A549 (cell line): ENCODE measurements around the gene THSD7A. TPM values are rescaled to one million over a fixed set of nuclear protein-coding genes. Genes with fewer than 3 reads are reported as not detected.

ENCODE experiments used
- ATAC-seq, 2 experiments: fragments of 200-7000 bp in 1 of 2; fragments of >200 bp in 1 of 2; cut with Nextera tagmentation in 1 of 2; cut with Tn5 transposase in 1 of 2; 3 replicates each; pipeline versions ENCODE4 v1.8.0 to v1.9.1; 2018 to 2020; ENCODE audit warnings: mild to moderate bottlenecking in 1 of 2, moderate library complexity in 1 of 2
- CTCF ChIA-PET: fragments of 300-600 bp; sonication (Branson Sonifier 250); formaldehyde crosslinking; extraction: SDS; loops from one replicate; lab custom pipeline; 2021; ENCODE audit warnings: antibody characterized with exemption, inconsistent platforms; lab: Yijun Ruan, JAX
- POLR2A ChIA-PET: fragments of 350-600 bp; formaldehyde crosslinking; extraction: SDS; loops from one replicate; lab custom pipeline; 2021; ENCODE audit warnings: antibody characterized with exemption, inconsistent platforms; lab: Yijun Ruan, JAX
- DNase-seq, 2 experiments: peaks; one replicate each; pipeline versions ENCODE4 v3.0.0 to v3.0.0-alpha.2; 2011 to 2016; ENCODE audit warnings: low read depth in 1 of 2, low spot score in 1 of 2
- FAIRE-seq: peaks from 2 replicates; lab custom pipeline; 2011; peaks lifted over from hg19 to GRCh38; lab: Jason Lieb, UNC
- H3K27ac ChIP-seq, 2 experiments: fragments of >200 bp; sonication (Bioruptor Twin); formaldehyde crosslinking; 3 replicates each; pipeline ENCODE4 v1.5.1; 2016 to 2017
- H3K4me1 ChIP-seq: fragments of >200 bp; sonication (Bioruptor Twin); formaldehyde crosslinking; 3 replicates; pipeline ENCODE4 v1.6.1; 2016
- H3K4me2 ChIP-seq: fragments of >200 bp; sonication (Bioruptor Twin); formaldehyde crosslinking; 3 replicates; pipeline ENCODE4 v1.6.1; 2016
- H3K4me3 ChIP-seq: fragments of >200 bp; sonication (Bioruptor Twin); formaldehyde crosslinking; 3 replicates; pipeline ENCODE4 v1.5.1; 2016
- H3K9me3 ChIP-seq: fragments of >200 bp; sonication (Bioruptor Twin); formaldehyde crosslinking; 3 replicates; pipeline ENCODE4 v1.6.1; 2016
- BHLHE40 ChIP-seq: IDR thresholded peaks from 2 replicates; pipeline ENCODE4 v1.6.1; 2012; ENCODE audit warnings: low read depth, low read length, inconsistent platforms
- CBX2 ChIP-seq: fragments of 200-600 bp; sonication (generic); IDR thresholded peaks from 2 replicates; pipeline ENCODE4 v1.6.1; 2016; ENCODE audit warnings: low read depth, mild to moderate bottlenecking, borderline replicate concordance
- EHMT2 ChIP-seq: fragments of 200-600 bp; sonication (generic); IDR thresholded peaks from 2 replicates; pipeline ENCODE4 v1.6.1; 2016; ENCODE audit warnings: antibody characterized with exemption, low read depth, mild to moderate bottlenecking, moderate library complexity
- FOSL2 ChIP-seq, 2 experiments: fragments of 450-650 bp in 1 of 2; fragments of >200 bp in 1 of 2; sonication (Bioruptor Twin) in 1 of 2; formaldehyde crosslinking; IDR thresholded peaks; 2 replicates each; pipeline versions ENCODE4 v1.5.0 to v1.6.1; 2016 to 2020; ENCODE audit warnings: mild to moderate bottlenecking in 1 of 2, moderate library complexity in 1 of 2
- FOXS1 ChIP-seq: fragments of 250-450 bp; sonication (Bioruptor Pico); IDR thresholded peaks from 2 replicates; pipeline ENCODE4 v1.5.0; 2020; ENCODE audit warnings: mild to moderate bottlenecking, moderate library complexity
- HDAC2 ChIP-seq: fragments of 200-600 bp; sonication (generic); IDR thresholded peaks from 2 replicates; pipeline ENCODE4 v1.6.1; 2016
- HOXB5 ChIP-seq: fragments of 250-450 bp; sonication (Bioruptor Pico); IDR thresholded peaks from 2 replicates; pipeline ENCODE4 v1.5.0; 2020; ENCODE audit warnings: mild to moderate bottlenecking, moderate library complexity
- KDM1A ChIP-seq: fragments of 200-600 bp; sonication (generic); IDR thresholded peaks from 2 replicates; pipeline ENCODE4 v1.6.1; 2016; ENCODE audit warnings: low read depth, mild to moderate bottlenecking
- MAZ ChIP-seq: fragments of 150-350 bp; IDR thresholded peaks from 2 replicates; pipeline ENCODE4 v1.6.1; 2014; ENCODE audit warnings: antibody characterized with exemption, low read depth, low read length, borderline replicate concordance
- PHF8 ChIP-seq: fragments of 200-600 bp; sonication (generic); IDR thresholded peaks from 2 replicates; pipeline ENCODE4 v1.6.1; 2016; ENCODE audit warnings: low read depth, mild to moderate bottlenecking, antibody characterized with exemption, moderate library complexity, borderline replicate concordance
- POLR2A ChIP-seq: IDR thresholded peaks from 2 replicates; pipeline ENCODE4 v1.6.1; 2012; ENCODE audit warnings: mild to moderate bottlenecking, low read length
- RCOR1 ChIP-seq: fragments of 150-350 bp; IDR thresholded peaks from 2 replicates; pipeline ENCODE4 v1.6.1; 2014; ENCODE audit warnings: antibody characterized with exemption, low read length, low read depth
- RFX5 ChIP-seq: fragments of 450-650 bp; IDR thresholded peaks from 2 replicates; pipeline ENCODE4 v1.7.1; 2014; ENCODE audit warnings: antibody characterized with exemption, mild to moderate bottlenecking, moderate library complexity
- RNF2 ChIP-seq: fragments of 200-600 bp; sonication (generic); IDR thresholded peaks from 2 replicates; pipeline ENCODE4 v1.6.1; 2016; ENCODE audit warnings: low read depth, mild to moderate bottlenecking, antibody characterized with exemption, moderate library complexity, borderline replicate concordance
- SMC3 ChIP-seq: fragments of >200 bp; sonication (Bioruptor Twin); formaldehyde crosslinking; IDR thresholded peaks from 3 replicates; pipeline ENCODE4 v1.6.1; 2018; ENCODE audit warnings: inconsistent platforms
- TFCP2L1 ChIP-seq: fragments of 250-450 bp; sonication (Bioruptor Pico); IDR thresholded peaks from 2 replicates; pipeline ENCODE4 v1.5.0; 2021; ENCODE audit warnings: mild to moderate bottlenecking
- ZFP36 ChIP-seq: fragments of 450-650 bp; IDR thresholded peaks from 2 replicates; pipeline ENCODE4 v1.6.1; 2014; ENCODE audit warnings: borderline replicate concordance; ENCODE audit not compliant: partially characterized antibody
- ZNF302 ChIP-seq: fragments of 250-450 bp; sonication (Bioruptor Pico); IDR thresholded peaks from 2 replicates; pipeline ENCODE4 v1.9.0; 2021; ENCODE audit warnings: inconsistent platforms, mild to moderate bottlenecking, moderate library complexity
- WGBS: methylation state at CpG from one replicate; pipeline ENCODE4 v1.1.6; 2017; ENCODE audit errors: missing lambda C conversion rate; 5-methylcytosine and 5-hydroxymethylcytosine counted together
- polyA plus RNA-seq, 4 experiments: library from polyadenylated mRNA; depleted of rRNA in 3 of 4; stranded (reverse); fragments of >200 nt; fragmentation: RNase III in 1 of 4; extraction: RNeasy Plus Mini Kit Qiagen cat#74134 plus additional on column Dnase treatment in 1 of 4; gene quantifications; 2 replicates in 3 of 4; 3 replicates in 1 of 4; pipeline ENCODE4 v1.2.3, GENCODE V29; 2011 to 2017
- TF ChIP-seq, protein P1 (sequence below): fragments of 200-600 bp; sonication (generic); IDR thresholded peaks from 2 replicates; pipeline ENCODE4 v1.6.1; 2016; ENCODE audit warnings: antibody characterized with exemption, mild to moderate bottlenecking, moderate library complexity
- TF ChIP-seq, protein P2 (sequence below): fragments of 450-650 bp; IDR thresholded peaks from 2 replicates; pipeline ENCODE4 v1.6.1; 2014; ENCODE audit warnings: antibody characterized with exemption
- TF ChIP-seq, protein P3 (sequence below): IDR thresholded peaks from 2 replicates; pipeline ENCODE4 v1.6.1; 2012

The THSD7A gene
- polyA plus RNA-seq, 2 of the 4 experiments (the other 2 are of a cell fraction) = 5.7 to 11.8 TPM

DNA sequence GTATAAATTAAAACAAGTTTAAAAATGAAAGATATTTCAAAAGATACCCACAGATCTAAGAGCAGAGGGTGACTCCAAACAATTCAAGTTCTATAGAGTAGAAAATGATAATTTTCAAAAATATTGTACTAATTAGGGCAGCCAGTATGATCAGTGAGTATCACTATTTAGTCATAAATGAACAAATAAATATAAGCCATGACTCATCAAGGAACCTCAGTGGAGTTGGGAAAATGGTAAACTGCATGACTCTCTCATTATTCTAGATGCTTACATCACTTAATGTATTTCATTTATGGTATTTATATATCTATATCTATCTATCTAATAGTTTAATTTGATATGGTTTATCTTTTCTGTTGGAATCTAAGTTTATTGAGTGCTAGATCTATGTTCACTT is 94.3 kb downstream of the THSD7A start:
- POLR2A ChIA-PET = no interaction called here
- H3K4me1 ChIP-seq = peaks cover 40% of the 10 kb centered on the region
- ATAC-seq = no peak
- TF ChIP-seq RCOR1 (no peak), FOSL2 (IDR thresholded peaks at IDR 0.05) (no peak), FOSL2 (CRISPR knock-in tag; IDR thresholded peaks at IDR 0.05) (peak; percentile 72)
- TF ChIP-seq, all 56 proteins: peak for 1
- Histone ChIP-seq H3K27ac (no peak overlapping the region; a peak in 1 of 6 replicates), H3K4me2 (no peak overlapping the region), H3K9me3 (no peaks in the 10 kb centered on the region), H3K4me3 (no peak overlapping the region)
- no peak for DNase-seq
- CTCF ChIA-PET = no interaction called here
- FAIRE-seq = no peak

DNA sequence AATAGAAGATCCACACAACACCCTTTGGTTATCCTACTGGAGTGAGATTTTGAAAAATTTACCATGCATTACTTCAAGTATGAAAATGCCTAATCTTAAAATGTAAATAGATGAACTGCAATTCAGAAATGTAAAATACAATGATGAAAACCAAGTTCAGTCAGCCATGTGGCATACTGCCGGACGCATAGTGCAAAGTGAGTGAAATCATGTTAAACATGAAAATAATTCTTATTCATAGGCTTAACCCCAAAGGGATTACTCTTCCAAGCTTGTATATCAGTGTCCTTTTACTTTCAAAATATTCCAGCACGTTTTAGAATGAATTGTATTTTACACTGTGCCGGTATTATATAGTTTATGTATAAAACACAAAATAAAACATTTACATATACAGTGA is 99.8 kb downstream of the THSD7A start:
- DNase-seq (no peak), FAIRE-seq (no peak), ATAC-seq (no peak)
- peak overlapping the region; percentile 54 to 69; a peak in 5 of 6 replicates for H3K27ac ChIP-seq
- H3K4me2 ChIP-seq = peak overlapping the region; percentile 61
- CTCF ChIA-PET = interaction anchor here (0.6 kb wide), 1 partner anchor 8 kb away, joined by 3 read pairs; no protein-coding TSS in a partner anchor
- no peak overlapping the region for H3K4me3 ChIP-seq
- POLR2A ChIA-PET = no interaction called here
- 56% methylated on average over 4 of the region's 4 CpGs for WGBS
- H3K4me1 ChIP-seq = peaks cover 35% of the 10 kb centered on the region
- no peaks in the 10 kb centered on the region for H3K9me3 ChIP-seq
- TF ChIP-seq KDM1A (no peak), HOXB5 (CRISPR knock-in tag) (no peak), EHMT2 (no peak), RCOR1 (no peak), ZFP36 (no peak), ZNF302 (CRISPR knock-in tag) (no peak), RFX5 (no peak)

DNA sequence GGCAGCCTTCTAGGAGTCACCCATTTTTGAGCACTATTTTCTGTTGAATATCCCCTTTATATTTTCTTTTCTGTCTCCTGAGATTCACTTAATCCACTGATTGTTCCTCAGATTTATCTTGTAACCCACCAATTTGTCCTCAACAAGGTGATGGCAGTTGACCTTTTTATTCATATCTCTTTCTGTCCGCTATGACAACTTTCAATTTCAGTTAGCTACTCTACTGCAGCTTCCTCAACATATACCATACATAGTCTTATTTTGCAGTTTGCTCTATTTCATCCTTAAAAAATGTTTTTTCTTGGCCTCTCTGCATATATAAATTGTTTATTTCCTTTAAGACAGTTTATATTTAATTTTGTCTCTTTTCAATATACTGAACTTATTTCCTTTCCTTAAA is 101.3 kb downstream of the THSD7A start:
- no peaks in the 10 kb centered on the region for H3K9me3 ChIP-seq
- WGBS = 59% methylated on average over 1 of the region's 1 CpG
- FAIRE-seq = peak; percentile 13
- no peak for TF ChIP-seq MAZ
- no peak for TF ChIP-seq BHLHE40
- TF ChIP-seq EHMT2 = no peak
- TF ChIP-seq RCOR1 = no peak
- TF ChIP-seq TFCP2L1 = no peak
- no peak for TF ChIP-seq CBX2
- TF ChIP-seq HOXB5 (CRISPR knock-in tag) = no peak
- no peak for TF ChIP-seq FOSL2 (IDR thresholded peaks at IDR 0.05)
- TF ChIP-seq FOSL2 (CRISPR knock-in tag; IDR thresholded peaks at IDR 0.05) = no peak
- TF ChIP-seq, protein P1, sequence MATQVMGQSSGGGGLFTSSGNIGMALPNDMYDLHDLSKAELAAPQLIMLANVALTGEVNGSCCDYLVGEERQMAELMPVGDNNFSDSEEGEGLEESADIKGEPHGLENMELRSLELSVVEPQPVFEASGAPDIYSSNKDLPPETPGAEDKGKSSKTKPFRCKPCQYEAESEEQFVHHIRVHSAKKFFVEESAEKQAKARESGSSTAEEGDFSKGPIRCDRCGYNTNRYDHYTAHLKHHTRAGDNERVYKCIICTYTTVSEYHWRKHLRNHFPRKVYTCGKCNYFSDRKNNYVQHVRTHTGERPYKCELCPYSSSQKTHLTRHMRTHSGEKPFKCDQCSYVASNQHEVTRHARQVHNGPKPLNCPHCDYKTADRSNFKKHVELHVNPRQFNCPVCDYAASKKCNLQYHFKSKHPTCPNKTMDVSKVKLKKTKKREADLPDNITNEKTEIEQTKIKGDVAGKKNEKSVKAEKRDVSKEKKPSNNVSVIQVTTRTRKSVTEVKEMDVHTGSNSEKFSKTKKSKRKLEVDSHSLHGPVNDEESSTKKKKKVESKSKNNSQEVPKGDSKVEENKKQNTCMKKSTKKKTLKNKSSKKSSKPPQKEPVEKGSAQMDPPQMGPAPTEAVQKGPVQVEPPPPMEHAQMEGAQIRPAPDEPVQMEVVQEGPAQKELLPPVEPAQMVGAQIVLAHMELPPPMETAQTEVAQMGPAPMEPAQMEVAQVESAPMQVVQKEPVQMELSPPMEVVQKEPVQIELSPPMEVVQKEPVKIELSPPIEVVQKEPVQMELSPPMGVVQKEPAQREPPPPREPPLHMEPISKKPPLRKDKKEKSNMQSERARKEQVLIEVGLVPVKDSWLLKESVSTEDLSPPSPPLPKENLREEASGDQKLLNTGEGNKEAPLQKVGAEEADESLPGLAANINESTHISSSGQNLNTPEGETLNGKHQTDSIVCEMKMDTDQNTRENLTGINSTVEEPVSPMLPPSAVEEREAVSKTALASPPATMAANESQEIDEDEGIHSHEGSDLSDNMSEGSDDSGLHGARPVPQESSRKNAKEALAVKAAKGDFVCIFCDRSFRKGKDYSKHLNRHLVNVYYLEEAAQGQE = no peak
- TF ChIP-seq SMC3 = no peak
- TF ChIP-seq, protein P2, sequence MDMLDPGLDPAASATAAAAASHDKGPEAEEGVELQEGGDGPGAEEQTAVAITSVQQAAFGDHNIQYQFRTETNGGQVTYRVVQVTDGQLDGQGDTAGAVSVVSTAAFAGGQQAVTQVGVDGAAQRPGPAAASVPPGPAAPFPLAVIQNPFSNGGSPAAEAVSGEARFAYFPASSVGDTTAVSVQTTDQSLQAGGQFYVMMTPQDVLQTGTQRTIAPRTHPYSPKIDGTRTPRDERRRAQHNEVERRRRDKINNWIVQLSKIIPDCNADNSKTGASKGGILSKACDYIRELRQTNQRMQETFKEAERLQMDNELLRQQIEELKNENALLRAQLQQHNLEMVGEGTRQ = no peak
- no peak for TF ChIP-seq FOXS1
- TF ChIP-seq HDAC2 = no peak
- no peak for TF ChIP-seq RNF2
- TF ChIP-seq PHF8 = no peak
- no peak for TF ChIP-seq POLR2A
- no peak for TF ChIP-seq ZFP36
- TF ChIP-seq, protein P3, sequence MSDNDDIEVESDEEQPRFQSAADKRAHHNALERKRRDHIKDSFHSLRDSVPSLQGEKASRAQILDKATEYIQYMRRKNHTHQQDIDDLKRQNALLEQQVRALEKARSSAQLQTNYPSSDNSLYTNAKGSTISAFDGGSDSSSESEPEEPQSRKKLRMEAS = no peak
- TF ChIP-seq, all 56 proteins: peak for 0
- Histone ChIP-seq H3K4me1 (peaks cover 25% of the 10 kb centered on the region), H3K4me2 (peak overlapping the region; percentile 61), H3K4me3 (0 out of 3 replicates have a peak overlapping the region, but pooled peaks have one; percentile 3), H3K27ac (peak overlapping the region; percentile 68 to 69; a peak in 5 of 6 replicates)
- ChIA-PET CTCF (no interaction called here), POLR2A (no interaction called here)
- ATAC-seq (no peak), DNase-seq (no peak)
